Measurements from ENCODE around the gene MOGAT3.

The MOGAT3 gene

GRCh38 chr7:101233907-101234547, 33.2 kb upstream of the MOGAT3 start:
- no peak for DNase-seq

- DNase-seq, result no peak
Observed at GRCh38 chr7:101232141-101232850, 31.5 kb upstream of the MOGAT3 start.

GRCh38 chr7:101231644-101232043, 30.8 kb upstream of the MOGAT3 start:
- no peak for DNase-seq

- DNase-seq, result no peak
Observed at GRCh38 chr7:101226721-101227120, 25.9 kb upstream of the MOGAT3 start.

DNA sequence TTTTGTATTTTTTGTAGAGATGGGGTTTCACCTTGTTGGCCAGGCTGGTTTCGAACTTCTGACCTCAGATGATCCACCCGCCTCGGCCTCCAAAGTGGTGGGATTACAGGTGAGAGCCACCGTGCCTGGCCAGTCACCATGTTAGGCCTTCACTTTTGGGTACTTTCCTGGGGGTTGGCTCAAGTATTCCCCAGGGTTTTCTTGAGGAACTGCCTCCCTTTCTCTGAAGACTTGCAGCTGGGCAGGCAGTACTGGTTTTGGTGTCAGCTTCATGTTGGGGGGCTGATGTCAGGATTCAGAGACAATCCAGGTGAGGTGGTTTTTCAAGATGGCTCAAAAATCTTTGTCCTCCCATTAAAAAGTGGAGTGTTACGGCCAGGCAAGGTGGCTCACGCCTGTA, 24.8 kb upstream of the MOGAT3 start:
- no peak for DNase-seq

DNA sequence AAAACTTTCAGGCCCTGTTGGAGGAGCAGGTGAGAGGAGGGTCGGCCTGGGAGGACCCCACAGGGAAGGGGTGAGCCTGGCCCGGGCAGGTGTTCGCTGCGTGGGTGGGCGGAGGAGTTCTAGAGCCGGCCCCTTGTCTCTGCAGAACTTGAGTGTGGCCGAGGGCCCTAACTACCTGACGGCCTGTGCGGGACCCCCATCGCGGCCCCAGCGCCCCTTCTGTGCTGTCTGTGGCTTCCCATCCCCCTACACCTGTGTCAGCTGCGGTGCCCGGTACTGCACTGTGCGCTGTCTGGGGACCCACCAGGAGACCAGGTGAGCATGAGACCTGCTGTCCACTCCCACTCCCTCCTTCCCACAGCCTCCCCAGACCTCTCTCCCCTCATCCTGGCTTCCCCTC, 22.7 kb upstream of the MOGAT3 start:
- DNase-seq, result no peak

- no peak for DNase-seq
Observed at GRCh38 chr7:101222275-101222830, 21.5 kb upstream of the MOGAT3 start.

GRCh38 chr7:101220295-101220694, 19.5 kb upstream of the MOGAT3 start:
- DNase-seq, result no peak

DNA sequence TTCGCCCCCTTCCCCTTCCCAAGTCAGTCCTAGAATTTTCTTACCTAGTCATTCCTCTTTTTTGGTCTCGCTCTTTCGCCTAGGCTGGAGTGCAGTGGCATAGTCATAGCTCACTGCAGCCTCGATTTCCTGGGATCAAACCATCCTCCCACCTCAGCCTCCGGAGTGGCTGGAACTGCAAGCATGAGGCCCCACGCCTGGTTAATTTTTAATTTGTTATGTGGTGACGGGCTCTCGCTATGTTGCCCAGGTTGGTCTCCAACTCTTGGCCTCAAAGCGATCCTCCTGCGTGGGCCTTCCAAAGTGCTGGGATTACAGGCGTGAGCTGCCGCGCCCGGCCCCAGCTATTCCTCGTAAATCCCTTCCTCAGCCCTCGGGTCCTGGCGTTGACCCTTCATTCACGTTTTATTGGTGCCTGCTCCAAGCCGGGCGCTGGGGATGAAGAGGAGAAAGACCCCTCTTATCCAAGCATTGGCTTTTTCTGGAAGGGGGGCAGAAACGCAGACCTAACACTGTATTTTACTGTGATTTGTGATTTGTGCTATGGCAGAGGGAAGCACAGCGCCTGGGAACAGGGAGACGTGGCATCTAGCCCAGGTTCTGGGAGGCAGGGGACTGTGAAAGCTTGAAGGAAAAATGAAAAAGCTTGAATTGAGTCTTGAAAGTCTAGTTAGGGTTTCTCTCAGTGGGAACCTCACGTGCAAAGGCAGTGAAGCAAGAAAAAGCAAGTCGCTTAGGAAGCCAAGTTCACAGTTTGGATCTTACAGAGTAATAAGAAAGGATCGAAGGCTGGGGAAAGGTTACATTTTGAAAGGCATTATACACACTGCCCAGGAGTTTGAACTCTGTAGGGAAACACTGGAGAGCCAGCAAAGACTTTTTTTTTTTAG, 17.6 kb upstream of the MOGAT3 start:
- DNase-seq, result no peak

GRCh38 chr7:101217388-101218235, 16.8 kb upstream of the MOGAT3 start, which contains the start of the genes PLOD3 and ZNHIT1:
TSS of gene PLOD3 (minus strand) at chr7:101217581. CDS start at chr7:101217274, 307 bp downstream.
TSS of gene ZNHIT1 (plus strand) at chr7:101218165. CDS start at chr7:101218196, 31 bp downstream.
- DNase-seq, result peak; percentile 89 to 97 (median 94)

DNA sequence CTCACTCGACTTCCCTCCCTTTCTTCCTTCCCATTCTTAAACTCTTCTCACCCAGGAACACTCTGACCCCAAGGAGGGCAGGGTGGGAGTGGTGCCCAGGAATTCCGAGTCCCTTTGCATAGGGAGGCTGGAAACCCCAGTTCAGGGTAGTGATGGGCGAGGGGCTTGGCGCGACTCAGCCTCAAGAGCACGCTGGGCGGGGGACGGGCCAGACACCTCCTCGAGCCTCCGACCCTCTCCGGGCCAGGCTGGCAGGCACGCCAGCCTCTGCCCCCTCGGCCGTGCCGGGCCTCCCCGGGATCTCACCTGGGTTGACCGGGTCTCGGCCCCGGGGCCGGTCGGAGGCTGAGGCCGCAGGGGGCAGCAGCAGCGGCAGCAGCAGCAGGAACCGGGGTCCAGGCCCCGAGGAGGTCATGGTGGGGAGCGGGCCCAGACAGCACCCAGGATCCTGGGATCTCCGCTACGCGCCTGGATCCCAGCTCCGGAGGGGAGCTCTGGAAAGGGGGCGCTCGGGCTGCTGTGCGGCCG, 16.1 kb upstream of the MOGAT3 start:
- no peak for DNase-seq

DNA sequence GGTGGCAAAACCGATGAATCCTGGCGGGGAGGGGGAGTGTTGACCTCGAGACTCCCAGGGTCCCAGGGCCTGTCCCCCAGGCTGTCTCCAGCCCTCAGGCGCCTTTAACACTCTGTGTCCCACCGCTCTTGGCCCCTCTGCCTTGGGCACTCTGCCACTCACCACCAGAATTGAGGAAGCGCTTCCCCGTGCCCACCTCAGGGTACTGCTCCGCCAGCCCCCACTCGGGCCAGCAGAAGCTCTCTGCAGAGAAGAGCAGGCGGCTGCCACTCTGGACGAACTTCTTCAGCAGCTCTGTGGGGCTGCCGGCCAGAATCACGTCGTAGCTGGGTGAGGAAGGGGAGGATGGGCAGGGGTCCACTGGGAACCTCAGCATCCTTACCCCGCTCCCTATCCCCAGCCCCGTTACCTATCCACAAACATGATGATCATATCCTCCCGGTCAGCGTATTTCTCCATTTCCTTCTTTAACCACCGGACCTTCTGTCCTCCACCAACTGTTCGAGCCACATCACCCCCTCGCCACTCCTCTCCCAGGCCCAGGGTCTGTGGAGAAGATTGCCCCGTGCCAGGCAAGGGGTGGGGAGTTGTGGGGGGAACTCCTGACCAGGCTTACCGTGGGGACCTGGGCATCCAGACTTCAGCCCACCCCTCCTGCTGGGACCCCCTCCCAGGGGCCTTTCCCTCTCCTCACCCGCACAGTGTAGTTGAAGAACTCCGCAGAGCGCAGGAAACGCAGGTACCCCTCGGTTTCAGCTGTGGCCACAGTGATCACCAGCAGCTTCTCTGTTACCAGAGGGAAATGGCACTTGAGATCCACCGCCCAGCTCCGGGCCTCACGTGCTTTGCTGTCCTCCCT, 15.4 kb upstream of the MOGAT3 start:
- peak in 1 of 5 experiments; percentile 11 for DNase-seq

- DNase-seq, result no peak
Observed at GRCh38 chr7:101212014-101212413, 11.2 kb upstream of the MOGAT3 start.

GRCh38 chr7:101211501-101211900, 10.7 kb upstream of the MOGAT3 start:
- DNase-seq, result no peak

DNA sequence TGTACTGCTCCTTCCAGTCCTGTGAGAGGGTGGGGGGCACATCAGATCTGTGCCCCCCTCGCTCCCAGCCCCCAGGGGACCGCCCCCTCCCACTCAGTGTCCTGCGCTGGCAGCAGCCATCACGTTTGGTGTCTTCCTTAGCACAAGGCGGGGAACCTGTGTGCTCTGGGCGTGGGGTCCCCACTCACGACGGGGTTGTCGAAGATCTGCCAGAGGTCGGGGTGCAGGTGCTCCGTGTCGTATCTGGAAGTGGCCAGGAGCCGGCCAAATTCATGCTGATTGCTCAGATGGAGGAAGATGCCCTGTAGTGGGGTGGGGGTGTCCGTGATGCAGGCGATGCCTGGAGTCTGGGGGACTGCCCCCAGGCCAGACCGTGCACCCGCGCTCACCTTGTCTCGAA, 9.3 kb upstream of the MOGAT3 start:
- no peak for DNase-seq

- DNase-seq, result no peak
Observed at GRCh38 chr7:101208794-101209193, 8.0 kb upstream of the MOGAT3 start.

GRCh38 chr7:101207459-101207858, 6.6 kb upstream of the MOGAT3 start:
- no peak for DNase-seq

DNA sequence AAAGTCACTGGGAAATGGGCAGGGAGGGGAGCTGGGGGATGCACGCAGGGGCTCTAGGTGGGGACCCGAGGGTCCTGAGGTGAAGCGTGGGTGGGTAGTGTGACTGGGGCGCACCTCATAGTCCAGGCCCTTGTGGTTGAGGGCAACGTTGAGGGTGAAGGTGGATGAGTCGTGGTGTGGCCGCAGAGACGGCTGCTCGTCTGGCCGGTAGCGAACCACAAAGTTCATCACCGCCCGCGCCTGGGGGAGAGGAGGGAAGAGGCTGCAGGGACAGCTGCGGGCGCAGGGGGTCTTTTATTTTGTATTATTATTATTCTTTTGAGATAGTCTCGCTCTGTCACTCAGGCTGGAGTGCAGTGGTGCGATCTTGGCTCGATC, 5.8 kb upstream of the MOGAT3 start:
- DNase-seq, result no peak

- no peak for DNase-seq
Observed at GRCh38 chr7:101205901-101206664, 5.2 kb upstream of the MOGAT3 start.

All from T-helper 2 cell (primary cell).